Adipose tissue (tissue), 3 donors: ENCODE results near the gene CARD11. TPM values are rescaled to one million over a fixed set of nuclear protein-coding genes. Genes with fewer than 3 reads are reported as not detected.

Experiments used
- H3K27ac ChIP-seq: one replicate; pipeline ENCODE4 v1.5.1; 2013; ENCODE audit warnings: low read depth, low read length
- WGBS, 3 donors: extraction: QIAGEN DNeasy Blood & Tissue Kit; methylation state at CpG; one replicate each; pipeline ENCODE4 v1.1.7; 2013; 5-methylcytosine and 5-hydroxymethylcytosine counted together
- polyA plus RNA-seq, 3 donors: library from polyadenylated mRNA; stranded (reverse); fragments of 200-250 nt; gene quantifications; one replicate each; pipeline ENCODE4 v1.2.3, GENCODE V29; 2013
- donor health status: healthy with polysubstance abuse.
- donor health status: Bipolar disorder and iron deficiency.
- donor health status: healthy.

Gene CARD11
- polyA plus RNA-seq, 3 donors = 0.74 to 0.85 (median 0.79) TPM

GRCh38 chr7:2909471-2910039, 134.1 kb downstream of the CARD11 start:
- no peak overlapping the region for H3K27ac ChIP-seq
- 78 to 91% (median 89%) methylated on average over 13 to 18 of the region's 18 CpGs for WGBS, 3 donors

DNA sequence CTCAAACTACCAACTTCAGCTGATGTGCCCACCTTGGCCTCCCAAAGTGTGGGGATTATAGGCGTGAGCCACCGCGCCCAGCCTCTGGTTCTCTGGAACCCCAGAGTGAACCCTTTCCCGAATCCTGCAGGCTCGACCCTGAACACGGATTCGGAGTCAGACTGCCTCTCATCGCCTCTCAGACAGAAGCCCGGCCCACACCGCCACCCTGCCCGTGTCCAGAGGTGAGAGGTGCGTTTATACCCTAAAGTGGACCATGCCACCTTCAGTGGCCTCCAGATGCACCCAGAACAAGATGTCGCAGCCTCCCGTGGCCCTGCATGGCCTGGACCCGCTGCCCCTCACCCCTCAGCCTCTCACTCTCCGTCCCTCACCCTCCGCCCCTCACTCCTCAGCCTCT, 134.6 kb downstream of the CARD11 start:
- no peak overlapping the region for H3K27ac ChIP-seq
- WGBS, 3 donors = 89 to 95% (median 93%) methylated on average over 14 to 17 of the region's 17 CpGs

- no peak overlapping the region for H3K27ac ChIP-seq
- WGBS, 3 donors = 89 to 96% (median 95%) methylated on average over 17 of the region's 17 CpGs
Measured at GRCh38 chr7:2908103-2908683, 135.5 kb downstream of the CARD11 start.

DNA sequence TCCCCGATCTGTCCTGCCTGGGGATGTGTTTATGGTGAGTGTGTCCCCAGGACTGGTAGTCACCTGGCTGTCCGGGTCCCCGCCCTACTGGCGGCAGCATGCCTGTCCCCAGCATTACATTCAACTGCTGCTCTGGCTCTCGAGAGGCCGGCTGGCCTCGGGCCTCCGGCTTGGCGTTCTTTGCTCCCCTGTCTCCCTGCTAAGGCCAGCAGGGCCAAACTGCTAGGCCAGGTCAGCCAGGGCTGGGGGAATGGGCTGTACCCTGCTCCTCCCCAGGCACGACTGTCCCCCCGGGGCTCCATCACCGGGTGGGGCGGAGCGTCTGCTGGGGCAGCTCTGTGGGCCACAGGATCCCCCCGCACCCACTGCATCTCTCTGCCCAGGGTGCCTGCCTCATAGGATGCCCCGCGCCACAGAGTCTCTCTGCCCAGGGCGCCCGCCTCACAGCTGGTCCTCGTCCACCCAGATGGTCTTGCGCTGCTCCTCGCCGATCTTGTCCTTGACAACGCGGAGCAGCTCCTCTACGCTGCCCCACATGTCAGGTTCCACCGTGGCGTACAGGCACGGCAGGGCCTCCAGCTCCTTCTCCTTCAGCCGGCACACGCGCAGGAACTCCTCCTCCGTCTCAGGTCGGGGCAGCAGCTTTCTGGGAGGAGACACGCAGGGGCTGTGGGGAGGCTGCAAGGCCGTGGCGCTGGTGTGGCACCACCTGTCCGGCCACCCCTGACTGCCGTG, 137.3 kb downstream of the CARD11 start:
- no peak overlapping the region for H3K27ac ChIP-seq
- WGBS, 3 donors = 89 to 91% (median 90%) methylated on average over 38 to 39 of the region's 39 CpGs

DNA sequence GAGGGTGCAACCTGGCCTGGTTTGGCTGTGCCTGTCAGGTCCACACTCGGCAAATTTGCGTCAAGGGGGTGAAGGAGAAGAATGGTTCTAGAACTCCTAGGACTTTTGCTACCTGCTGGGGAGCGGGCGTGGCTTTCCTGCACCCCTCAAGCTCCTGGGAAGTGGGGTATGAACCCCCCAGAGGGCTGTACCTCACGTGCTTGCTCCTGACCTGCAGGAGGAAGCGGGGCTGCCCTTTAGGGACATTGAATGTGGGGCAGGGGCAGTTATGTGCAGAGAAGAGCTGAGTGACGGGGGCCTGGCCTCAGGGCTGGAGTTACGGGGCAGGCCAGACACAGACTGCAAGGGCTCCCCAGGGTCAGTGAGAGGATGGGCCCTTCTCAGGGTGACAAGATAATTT, 138.2 kb downstream of the CARD11 start:
- WGBS, 3 donors = 90 to 96% (median 94%) methylated on average over 8 of the region's 8 CpGs
- no peak overlapping the region for H3K27ac ChIP-seq

GRCh38 chr7:2905027-2905426, 138.6 kb downstream of the CARD11 start:
- no peak overlapping the region for H3K27ac ChIP-seq
- 94 to 97% (median 97%) methylated on average over 3 of the region's 3 CpGs for WGBS, 3 donors

GRCh38 chr7:2904202-2904601, 139.5 kb downstream of the CARD11 start:
- 60 to 82% (median 77%) methylated on average over 16 of the region's 16 CpGs for WGBS, 3 donors

GRCh38 chr7:2903682-2904162, 139.9 kb downstream of the CARD11 start:
- 66 to 71% (median 71%) methylated on average over 15 of the region's 15 CpGs for WGBS, 3 donors
- H3K27ac ChIP-seq = no peak overlapping the region

More at GRCh38 chr7:2904202-2904601, 139.5 kb downstream of the CARD11 start:
- no peak overlapping the region for H3K27ac ChIP-seq

DNA sequence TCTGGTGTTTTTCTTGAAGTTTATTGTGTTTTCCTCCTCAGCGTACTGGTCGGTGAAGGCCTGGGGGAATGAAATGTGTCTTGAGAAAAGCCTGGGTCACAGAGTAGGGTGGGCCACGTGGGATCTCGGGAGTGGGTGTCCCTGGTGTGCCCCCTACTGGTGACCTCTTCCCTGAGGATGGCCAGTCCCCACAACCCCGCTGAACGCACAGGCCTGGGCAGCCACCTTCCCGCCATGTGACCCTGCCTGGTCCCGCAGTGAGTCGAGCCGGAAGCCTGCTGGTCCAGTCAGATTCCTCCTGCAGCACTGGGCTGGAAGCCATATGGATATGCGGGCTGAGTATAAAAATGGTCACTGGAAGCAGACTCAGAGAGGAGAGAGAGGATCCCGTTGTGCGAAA, 146.6 kb downstream of the CARD11 start:
- no peak overlapping the region for H3K27ac ChIP-seq
- WGBS, 3 donors = 86 to 94% (median 91%) methylated on average over 13 of the region's 13 CpGs

DNA sequence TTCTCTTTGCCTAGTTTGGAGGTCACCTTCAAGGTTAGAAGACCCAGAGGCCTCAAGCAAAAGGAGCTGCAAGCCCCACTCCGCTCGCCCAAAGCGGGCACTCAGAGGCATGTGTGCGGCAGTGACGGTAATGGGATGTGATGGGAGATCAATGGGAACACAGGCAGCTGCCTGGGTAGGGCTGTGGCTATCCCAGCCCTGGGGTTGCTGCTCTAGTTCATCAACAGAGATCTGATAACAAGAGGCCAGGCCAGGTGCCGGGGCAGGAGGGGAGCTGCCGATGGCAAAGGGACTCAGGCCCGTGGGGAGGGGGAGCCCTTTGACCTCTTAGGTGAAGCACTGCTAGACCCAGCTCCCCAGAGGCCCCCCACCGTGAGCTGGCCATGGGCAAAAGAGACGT, 147.5 kb downstream of the CARD11 start:
- H3K27ac ChIP-seq = no peak overlapping the region
- 51 to 88% (median 78%) methylated on average over 10 of the region's 10 CpGs for WGBS, 3 donors

DNA sequence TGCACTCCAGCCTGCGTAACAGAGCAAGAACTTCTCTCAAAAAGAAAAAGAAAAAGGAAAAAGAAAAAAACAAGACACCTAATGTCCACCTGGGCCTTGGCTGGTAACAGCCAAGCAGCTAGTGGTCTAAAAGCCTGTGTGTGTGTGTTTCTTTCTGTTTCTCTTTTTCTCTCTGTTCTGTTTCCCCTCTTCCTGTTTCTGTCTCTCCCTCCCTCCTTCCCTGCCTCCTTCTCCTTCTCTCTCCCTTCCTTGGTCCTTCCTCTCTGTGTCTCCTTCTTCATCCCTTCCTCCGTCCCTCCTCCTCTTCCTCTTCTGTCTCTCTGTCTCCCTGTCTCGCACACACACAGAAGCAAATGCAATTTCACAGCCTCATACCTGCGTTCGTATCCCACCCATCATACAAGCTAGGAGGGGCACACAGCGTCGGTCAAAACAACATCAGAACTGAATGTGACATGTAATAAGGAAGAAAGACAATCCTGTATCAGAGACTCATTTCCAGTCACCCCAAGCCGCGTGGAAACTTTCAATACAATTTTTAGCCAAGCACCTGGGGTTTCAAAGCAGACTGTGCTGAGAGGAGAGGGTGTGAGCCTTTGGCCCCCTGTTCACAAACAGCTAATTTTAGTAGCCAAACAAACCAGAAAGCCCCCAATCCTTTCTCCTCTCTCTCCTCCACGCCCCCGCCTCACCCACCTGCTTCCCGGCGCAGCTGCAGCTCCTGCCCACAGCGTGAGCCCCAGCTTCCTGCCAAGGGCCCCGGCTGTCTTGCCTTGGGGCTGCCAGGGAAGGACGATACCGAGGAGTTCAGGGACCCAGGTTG, 149.3 kb downstream of the CARD11 start:
- no peak overlapping the region for H3K27ac ChIP-seq
- 38 to 64% (median 42%) methylated on average over 16 to 17 of the region's 17 CpGs for WGBS, 3 donors

GRCh38 chr7:2893411-2893861, 150.2 kb downstream of the CARD11 start:
- WGBS, 3 donors = 69 to 73% (median 70%) methylated on average over 9 of the region's 9 CpGs
- H3K27ac ChIP-seq = no peak overlapping the region

GRCh38 chr7:2892549-2892948, 151.1 kb downstream of the CARD11 start:
- 43 to 51% (median 51%) methylated on average over 8 of the region's 8 CpGs for WGBS, 3 donors
- no peak overlapping the region for H3K27ac ChIP-seq

DNA sequence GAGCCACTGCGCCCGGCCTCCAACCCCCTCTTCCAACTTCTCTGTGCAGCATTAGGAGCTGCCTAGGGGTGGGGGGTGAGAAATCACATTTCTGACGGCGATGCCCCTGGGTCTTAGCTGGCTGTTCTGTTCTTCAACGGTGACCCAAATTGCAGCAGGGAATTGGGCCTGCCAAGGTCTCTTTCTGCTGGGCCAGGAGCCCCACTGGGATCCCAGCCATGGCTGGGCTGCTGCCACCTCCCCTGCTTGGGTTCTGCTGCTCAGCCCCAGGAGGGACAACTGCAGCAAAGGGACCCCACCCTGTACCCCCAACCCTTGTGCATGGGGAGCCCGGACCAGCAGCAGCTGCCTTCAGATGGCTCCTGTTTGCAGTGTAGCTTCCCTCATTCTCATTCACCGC, 155.9 kb downstream of the CARD11 start:
- H3K27ac ChIP-seq = no peak overlapping the region
- 58 to 73% (median 61%) methylated on average over 7 of the region's 7 CpGs for WGBS, 3 donors

GRCh38 chr7:2886900-2887299, 156.8 kb downstream of the CARD11 start:
- 18 to 23% (median 23%) methylated on average over 10 to 12 of the region's 12 CpGs for WGBS, 3 donors

GRCh38 chr7:2886391-2886790, 157.3 kb downstream of the CARD11 start:
- WGBS, 3 donors = 45 to 60% (median 57%) methylated on average over 5 of the region's 5 CpGs
- H3K27ac ChIP-seq = no peak overlapping the region

More at GRCh38 chr7:2886900-2887299, 156.8 kb downstream of the CARD11 start:
- H3K27ac ChIP-seq = no peak overlapping the region

DNA sequence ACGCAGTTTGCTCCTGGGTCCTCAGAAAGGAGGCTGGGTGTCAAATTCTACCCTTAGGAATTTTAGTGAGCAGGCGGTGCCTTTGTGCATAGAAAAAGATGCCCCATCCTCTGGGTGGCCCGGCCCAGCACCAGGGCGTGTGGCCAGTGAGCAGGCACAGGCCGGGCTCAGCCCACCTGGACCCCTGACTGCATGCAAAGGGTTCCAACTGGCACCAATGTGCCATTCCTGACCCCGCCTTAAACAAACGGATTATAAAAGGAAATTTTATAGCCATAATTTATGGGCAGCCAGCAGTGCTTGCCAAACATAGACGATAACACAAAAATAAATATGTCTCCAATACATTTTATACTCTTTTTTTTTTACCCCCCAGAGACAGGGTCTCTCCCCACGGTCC, 159.5 kb downstream of the CARD11 start:
- no peak overlapping the region for H3K27ac ChIP-seq
- WGBS, 3 donors = 54 to 76% (median 64%) methylated on average over 9 of the region's 9 CpGs

- H3K27ac ChIP-seq = no peak overlapping the region
- WGBS, 3 donors = 82 to 85% (median 83%) methylated on average over 16 to 17 of the region's 17 CpGs
Measured at GRCh38 chr7:2883101-2883500, 160.6 kb downstream of the CARD11 start.

GRCh38 chr7:2882111-2882510, 161.6 kb downstream of the CARD11 start:
- 72 to 77% (median 73%) methylated on average over 10 of the region's 10 CpGs for WGBS, 3 donors
- no peak overlapping the region for H3K27ac ChIP-seq
